HFFc6 (cell line): ENCODE results near the gene ADIPOR1. TPM values are rescaled to one million over a fixed set of nuclear protein-coding genes. Genes with fewer than 3 reads are reported as not detected.
"Not testable (repeated sequence)": the region's sequence is repeated elsewhere in the genome, so short reads cannot be mapped to it uniquely, and the experiment has no call there.

ENCODE experiments used
- DNase-seq: peaks from one replicate; pipeline ENCODE4 v3.0.0-alpha.2; 2018
- H3K27ac Mint-ChIP-seq: 2 replicates; pipeline ENCODE4 v1.8.0; 2020; ENCODE audit warnings: mild to moderate bottlenecking, mixed read lengths
- H3K27me3 Mint-ChIP-seq: 2 replicates; pipeline ENCODE4 v1.8.0; 2021; ENCODE audit warnings: mild to moderate bottlenecking, moderate library complexity, mixed read lengths; ENCODE audit not compliant: insufficient read depth
- H3K36me3 Mint-ChIP-seq: 2 replicates; pipeline ENCODE4 v1.8.0; 2021; ENCODE audit warnings: low read depth, mixed read lengths
- H3K4me1 Mint-ChIP-seq: 2 replicates; pipeline ENCODE4 v1.8.0; 2020; ENCODE audit warnings: low read depth, mixed read lengths
- H3K4me3 Mint-ChIP-seq: 2 replicates; pipeline ENCODE4 v1.8.0; 2020; ENCODE audit warnings: mild to moderate bottlenecking, moderate library complexity, mixed read lengths
- H3K9me3 Mint-ChIP-seq: 2 replicates; pipeline ENCODE4 v1.8.0; 2020; ENCODE audit warnings: mild to moderate bottlenecking, mixed read lengths
- total RNA-seq, 6 experiments: library from RNA; stranded (reverse); fragmentation: NEBNext Ultra II Directional; extraction: Animal tissue kit (Norgen Biotek cat#: 25700); gene quantifications; 2 replicates in 1 of 6; 3 replicates in 5 of 6; pipeline ENCODE4 v1.2.3, GENCODE V29; 2021
- TF ChIP-seq, protein P1 (sequence below): fragments of 200-600 bp; sonication (generic); IDR thresholded peaks from 2 replicates; pipeline ENCODE4 v1.5.0; 2021; ENCODE audit warnings: antibody characterized with exemption, mild to moderate bottlenecking

ADIPOR1 gene
- total RNA-seq, 6 experiments from 2014 or later, result 90.5 to 123 (median 103) TPM

GRCh38 chr1:202915146-202915545, 43.0 kb downstream of the ADIPOR1 start:
- H3K4me3 Mint-ChIP-seq, result no peak overlapping the region
- no peaks in the 10 kb centered on the region; the same call in 1 of the 2 replicates for H3K27me3 Mint-ChIP-seq
- no peak overlapping the region for H3K27ac Mint-ChIP-seq
- TF ChIP-seq, protein P1, sequence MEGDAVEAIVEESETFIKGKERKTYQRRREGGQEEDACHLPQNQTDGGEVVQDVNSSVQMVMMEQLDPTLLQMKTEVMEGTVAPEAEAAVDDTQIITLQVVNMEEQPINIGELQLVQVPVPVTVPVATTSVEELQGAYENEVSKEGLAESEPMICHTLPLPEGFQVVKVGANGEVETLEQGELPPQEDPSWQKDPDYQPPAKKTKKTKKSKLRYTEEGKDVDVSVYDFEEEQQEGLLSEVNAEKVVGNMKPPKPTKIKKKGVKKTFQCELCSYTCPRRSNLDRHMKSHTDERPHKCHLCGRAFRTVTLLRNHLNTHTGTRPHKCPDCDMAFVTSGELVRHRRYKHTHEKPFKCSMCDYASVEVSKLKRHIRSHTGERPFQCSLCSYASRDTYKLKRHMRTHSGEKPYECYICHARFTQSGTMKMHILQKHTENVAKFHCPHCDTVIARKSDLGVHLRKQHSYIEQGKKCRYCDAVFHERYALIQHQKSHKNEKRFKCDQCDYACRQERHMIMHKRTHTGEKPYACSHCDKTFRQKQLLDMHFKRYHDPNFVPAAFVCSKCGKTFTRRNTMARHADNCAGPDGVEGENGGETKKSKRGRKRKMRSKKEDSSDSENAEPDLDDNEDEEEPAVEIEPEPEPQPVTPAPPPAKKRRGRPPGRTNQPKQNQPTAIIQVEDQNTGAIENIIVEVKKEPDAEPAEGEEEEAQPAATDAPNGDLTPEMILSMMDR, result no peak
- H3K9me3 Mint-ChIP-seq, result no peaks in the 10 kb centered on the region
- no peak for DNase-seq
- no peaks in the 10 kb centered on the region for H3K4me1 Mint-ChIP-seq
- peaks cover 37% of the 10 kb centered on the region for H3K36me3 Mint-ChIP-seq

GRCh38 chr1:202912476-202912875, 45.6 kb downstream of the ADIPOR1 start:
- not testable (repeated sequence) for H3K4me3 Mint-ChIP-seq, H3K9me3 Mint-ChIP-seq, H3K4me1 Mint-ChIP-seq, H3K27ac Mint-ChIP-seq, H3K27me3 Mint-ChIP-seq, DNase-seq
- H3K36me3 Mint-ChIP-seq, result peaks cover 34% of the 10 kb centered on the region

- H3K27ac Mint-ChIP-seq, result no peak overlapping the region
- no peaks in the 10 kb centered on the region; the same call in 1 of the 2 replicates for H3K27me3 Mint-ChIP-seq
- H3K9me3 Mint-ChIP-seq, result no peaks in the 10 kb centered on the region
- no peak overlapping the region for H3K4me3 Mint-ChIP-seq
- DNase-seq, result no peak
- H3K36me3 Mint-ChIP-seq, result peaks cover 36% of the 10 kb centered on the region
- TF ChIP-seq, protein P1, result no peak
- no peaks in the 10 kb centered on the region for H3K4me1 Mint-ChIP-seq
These were observed 48.6 kb downstream of the ADIPOR1 start for GRCh38 chr1:202909494-202909893.

GRCh38 chr1:202908998-202909397, 49.1 kb downstream of the ADIPOR1 start:
- Mint-ChIP-seq H3K36me3 (peaks cover 32% of the 10 kb centered on the region), H3K4me1 (no peaks in the 10 kb centered on the region), H3K9me3 (no peaks in the 10 kb centered on the region), H3K27ac (no peak overlapping the region), H3K4me3 (no peak overlapping the region), H3K27me3 (no peaks in the 10 kb centered on the region; the same call in 1 of the 2 replicates)
- no peak for DNase-seq
- TF ChIP-seq, protein P1, result no peak

DNA sequence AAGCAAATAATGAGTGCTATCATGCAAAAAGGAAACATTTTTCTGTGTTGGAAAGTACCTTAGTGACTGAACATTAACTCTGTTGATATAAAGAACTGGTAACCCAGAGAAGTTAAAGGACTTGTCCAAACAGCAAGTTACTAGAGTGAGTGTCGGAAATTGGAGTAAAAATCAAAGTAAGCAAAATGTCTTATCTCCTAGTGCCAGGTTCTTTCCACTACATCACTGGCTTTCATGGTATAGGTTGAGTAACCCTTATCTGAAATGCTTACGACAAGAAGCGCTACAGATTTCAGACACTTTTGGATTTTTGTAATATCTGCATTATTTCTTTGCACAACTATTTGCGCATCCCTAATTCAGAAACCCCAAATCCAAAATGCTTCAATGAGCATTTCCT, 52.8 kb downstream of the ADIPOR1 start:
- Mint-ChIP-seq H3K4me3 (no peak overlapping the region), H3K4me1 (no peaks in the 10 kb centered on the region), H3K27me3 (peaks cover 2% of the 10 kb centered on the region; the same call in 1 of the 2 replicates), H3K9me3 (no peaks in the 10 kb centered on the region), H3K36me3 (peaks cover 10% of the 10 kb centered on the region; the same call in 1 of the 2 replicates), H3K27ac (no peak overlapping the region)
- TF ChIP-seq, protein P1, result no peak
- no peak for DNase-seq

DNA sequence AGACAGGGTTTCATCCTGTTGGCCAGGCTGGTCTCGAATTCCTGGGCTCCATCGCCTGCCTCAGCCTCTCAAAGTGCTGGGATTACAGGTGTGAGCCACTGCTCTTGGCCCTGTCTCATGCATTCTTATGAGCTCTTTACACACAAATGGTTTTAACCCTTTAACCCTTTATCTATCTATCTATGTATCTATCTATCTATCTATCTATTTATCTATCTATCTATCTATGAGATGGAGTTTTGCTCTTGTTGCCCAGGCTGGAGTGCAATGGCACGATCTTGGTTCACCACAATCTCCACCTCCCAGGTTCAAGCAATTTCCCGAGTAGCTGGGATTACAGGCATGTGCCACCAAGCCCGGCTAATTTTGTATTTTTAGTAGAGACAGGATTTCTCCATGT, 54.3 kb downstream of the ADIPOR1 start:
- not testable (repeated sequence) for H3K4me3 Mint-ChIP-seq, H3K4me1 Mint-ChIP-seq, H3K27me3 Mint-ChIP-seq, H3K36me3 Mint-ChIP-seq, DNase-seq, H3K27ac Mint-ChIP-seq, H3K9me3 Mint-ChIP-seq

GRCh38 chr1:202901555-202901954, 56.6 kb downstream of the ADIPOR1 start:
- no peaks in the 10 kb centered on the region for H3K4me1 Mint-ChIP-seq
- no peak overlapping the region for H3K27ac Mint-ChIP-seq
- peaks cover 17% of the 10 kb centered on the region for H3K36me3 Mint-ChIP-seq
- DNase-seq, result no peak
- no peak overlapping the region for H3K4me3 Mint-ChIP-seq
- no peaks in the 10 kb centered on the region for H3K9me3 Mint-ChIP-seq
- TF ChIP-seq, protein P1, result no peak
- peaks cover 2% of the 10 kb centered on the region; the same call in 1 of the 2 replicates for H3K27me3 Mint-ChIP-seq
